ENCODE results near the gene CYLD. TPM values are rescaled to one million over a fixed set of nuclear protein-coding genes. Genes with fewer than 3 reads are reported as not detected.

Gene CYLD
- total RNA-seq, 4 donors from 2014 or later: 17.6 to 65.8 (median 45.1) TPM

GRCh38 chr16:50828164-50828702 lies 86.3 kb downstream of the CYLD start:
- TF ChIP-seq POLR2A (IDR thresholded peaks at IDR 0.05) (no peak), CTCF (IDR thresholded peaks at IDR 0.05) (no peak)
- no peaks in the 10 kb centered on the region for H3K4me1 ChIP-seq
- H3K27me3 ChIP-seq: no peaks in the 10 kb centered on the region
- no peak overlapping the region for H3K4me3 ChIP-seq
- H3K9me3 ChIP-seq: no peaks in the 10 kb centered on the region
- DNase-seq: no peak
- intact Hi-C loops (cut with DNase I; ENCODE audit: low total_unique reads): no loop called here
- no peak overlapping the region for H3K27ac ChIP-seq
- no peaks in the 10 kb centered on the region for H3K36me3 ChIP-seq

GRCh38 chr16:50830698-50831097 lies 88.8 kb downstream of the CYLD start:
- H3K4me1 ChIP-seq: no peaks in the 10 kb centered on the region
- no peaks in the 10 kb centered on the region for H3K36me3 ChIP-seq
- no peak overlapping the region for H3K27ac ChIP-seq
- intact Hi-C loops (cut with DNase I; ENCODE audit: low total_unique reads): no loop called here
- H3K4me3 ChIP-seq: no peak overlapping the region
- DNase-seq: no peak
- H3K27me3 ChIP-seq: no peaks in the 10 kb centered on the region
- no peaks in the 10 kb centered on the region for H3K9me3 ChIP-seq
- TF ChIP-seq CTCF (IDR thresholded peaks at IDR 0.05) (no peak), POLR2A (IDR thresholded peaks at IDR 0.05) (no peak)

- no peaks in the 10 kb centered on the region for H3K4me1 ChIP-seq
- H3K4me3 ChIP-seq: no peak overlapping the region
- H3K9me3 ChIP-seq: no peaks in the 10 kb centered on the region
- intact Hi-C loops (cut with DNase I; ENCODE audit: low total_unique reads): no loop called here
- TF ChIP-seq POLR2A (IDR thresholded peaks at IDR 0.05): no peak
- no peak for TF ChIP-seq CTCF (IDR thresholded peaks at IDR 0.05)
- H3K36me3 ChIP-seq: no peaks in the 10 kb centered on the region
- no peak overlapping the region for H3K27ac ChIP-seq
- no peaks in the 10 kb centered on the region for H3K27me3 ChIP-seq
- DNase-seq: no peak
These were observed 89.9 kb downstream of the CYLD start for GRCh38 chr16:50831751-50832150.

GRCh38 chr16:50833929-50834328 lies 92.0 kb downstream of the CYLD start:
- no peak for DNase-seq
- Histone ChIP-seq H3K27ac (no peak overlapping the region), H3K36me3 (no peaks in the 10 kb centered on the region), H3K9me3 (no peaks in the 10 kb centered on the region), H3K4me1 (no peaks in the 10 kb centered on the region), H3K27me3 (no peaks in the 10 kb centered on the region), H3K4me3 (no peak overlapping the region)
- TF ChIP-seq POLR2A (IDR thresholded peaks at IDR 0.05) (no peak), CTCF (IDR thresholded peaks at IDR 0.05) (no peak)
- intact Hi-C loops (cut with DNase I; ENCODE audit: low total_unique reads): no loop called here

- DNase-seq: no peak
- Histone ChIP-seq H3K9me3 (no peaks in the 10 kb centered on the region), H3K36me3 (no peaks in the 10 kb centered on the region), H3K27me3 (no peaks in the 10 kb centered on the region), H3K27ac (no peak overlapping the region), H3K4me1 (no peaks in the 10 kb centered on the region), H3K4me3 (no peak overlapping the region)
- intact Hi-C loops (cut with DNase I; ENCODE audit: low total_unique reads): no loop called here
- TF ChIP-seq POLR2A (IDR thresholded peaks at IDR 0.05) (no peak), CTCF (IDR thresholded peaks at IDR 0.05) (no peak)
These were observed 92.8 kb downstream of the CYLD start for GRCh38 chr16:50834701-50835100.
